CD4-positive, alpha-beta T cell treated with Interleukin-12 subunit alpha and Interleukin-12 subunit beta, for 1 hour (primary cell): ENCODE measurements around the gene BRD2.
"Not testable (repeated sequence)": the region's sequence is repeated elsewhere in the genome, so short reads cannot be mapped to it uniquely, and the experiment has no call there.

ENCODE experiments used
- DNase-seq: peaks from one replicate; pipeline ENCODE4 v3.0.0-alpha.2; 2020

BRD2 gene

GRCh38 chr6:32968093-32968866 lies at the start of gene BRD2:
Gene BRD2 (plus strand): TSS chr6:32968594. CDS start chr6:32972899, 4,305 bp downstream.
- DNase-seq = peak; percentile 98

GRCh38 chr6:32920715-32921114 lies 47.7 kb upstream of the BRD2 start:
- DNase-seq = no peak

GRCh38 chr6:32922083-32922482 lies 46.3 kb upstream of the BRD2 start:
- no peak for DNase-seq

- DNase-seq = no peak
Observed at GRCh38 chr6:32931211-32931610, 37.2 kb upstream of the BRD2 start.

GRCh38 chr6:32932132-32932868 lies 36.1 kb upstream of the BRD2 start:
- no peak for DNase-seq

- DNase-seq = peak; percentile 80
Observed at GRCh38 chr6:32933661-32934085, 34.7 kb upstream of the BRD2 start.

- no peak for DNase-seq
Observed at GRCh38 chr6:32935551-32936238, 32.7 kb upstream of the BRD2 start.

GRCh38 chr6:32936239-32937152 lies 31.9 kb upstream of the BRD2 start:
- DNase-seq = no peak

GRCh38 chr6:32937230-32937633 lies 31.2 kb upstream of the BRD2 start:
- no peak for DNase-seq

- no peak for DNase-seq
Observed at GRCh38 chr6:32938494-32938893, 29.9 kb upstream of the BRD2 start.

- DNase-seq = peak; percentile 82
Observed at GRCh38 chr6:32940656-32941213, 27.7 kb upstream of the BRD2 start, which contains the start of gene HLA-DMB. Gene HLA-DMB (minus strand): TSS chr6:32941028. CDS start chr6:32940807, 221 bp downstream.

- peak; percentile 70 for DNase-seq
Observed at GRCh38 chr6:32941214-32941768, 27.1 kb upstream of the BRD2 start.

GRCh38 chr6:32942555-32943123 lies 25.8 kb upstream of the BRD2 start:
- not testable (repeated sequence) for DNase-seq

- DNase-seq = peak; percentile 54
Observed at GRCh38 chr6:32943864-32944649, 24.3 kb upstream of the BRD2 start.

- peak; percentile 28 for DNase-seq
Observed at GRCh38 chr6:32945108-32945760, 23.2 kb upstream of the BRD2 start.

GRCh38 chr6:32945953-32946352 lies 22.4 kb upstream of the BRD2 start:
- DNase-seq = no peak

- DNase-seq = no peak
Observed at GRCh38 chr6:32946893-32947292, 21.5 kb upstream of the BRD2 start.

- DNase-seq = peak; percentile 65
Observed at GRCh38 chr6:32947552-32948465, 20.6 kb upstream of the BRD2 start.

GRCh38 chr6:32949113-32949512 lies 19.3 kb upstream of the BRD2 start:
- DNase-seq = no peak
